SK-N-DZ (cell line): ENCODE data around the gene MUC20.
A peak's percentile ranks its signal among the peaks of the same experiment; 100 is the strongest.
"Not testable (repeated sequence)": the region's sequence is repeated elsewhere in the genome, so short reads cannot be mapped to it uniquely, and the experiment has no call there.

ENCODE experiments used
- DNase-seq: peaks from one replicate; pipeline ENCODE4 v3.0.0-alpha.2; 2015; ENCODE audit warnings: low spot score
- small RNA-seq, 2 experiments: library from RNA; depleted of rRNA; stranded (forward); fragments of <200 nt; gene quantifications; one replicate each; pipeline ENCODE3, GENCODE V24; 2014

The MUC20 gene

DNA sequence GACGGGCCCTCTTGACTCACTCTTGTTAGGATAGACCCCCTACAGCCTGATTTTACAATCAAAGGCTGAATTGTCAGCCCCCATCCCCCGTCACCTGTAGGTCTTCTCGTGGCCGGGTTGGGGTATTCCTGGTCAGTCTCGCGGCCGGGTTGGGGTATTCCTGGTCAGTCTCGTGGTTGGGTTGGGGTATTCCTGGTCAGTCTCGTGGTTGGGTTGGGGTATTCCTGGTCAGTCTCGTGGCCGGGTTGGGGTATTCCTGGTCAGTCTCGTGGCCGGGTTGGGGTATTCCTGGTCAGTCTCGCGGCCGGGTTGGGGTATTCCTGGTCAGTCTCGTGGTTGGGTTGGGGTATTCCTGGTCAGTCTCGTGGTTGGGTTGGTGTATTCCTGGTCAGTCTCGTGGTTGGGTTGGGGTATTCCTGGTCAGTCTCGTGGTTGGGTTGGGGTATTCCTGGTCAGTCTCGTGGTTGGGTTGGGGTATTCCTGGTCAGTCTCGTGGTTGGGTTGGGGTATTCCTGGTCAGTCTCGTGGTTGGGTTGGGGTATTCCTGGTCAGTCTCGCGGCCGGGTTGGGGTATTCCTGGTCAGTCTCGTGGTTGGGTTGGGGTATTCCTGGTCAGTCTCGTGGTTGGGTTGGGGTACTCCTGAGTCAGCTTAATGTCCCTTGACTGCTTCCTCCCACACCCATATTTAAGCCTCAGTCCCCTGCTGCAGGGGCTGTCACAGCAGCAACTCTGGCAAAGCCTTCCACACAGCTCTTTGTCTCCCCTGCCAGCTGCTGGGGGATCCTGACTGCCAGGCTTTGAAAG, 50.3 kb downstream of the MUC20 start:
- not testable (repeated sequence) for DNase-seq

DNA sequence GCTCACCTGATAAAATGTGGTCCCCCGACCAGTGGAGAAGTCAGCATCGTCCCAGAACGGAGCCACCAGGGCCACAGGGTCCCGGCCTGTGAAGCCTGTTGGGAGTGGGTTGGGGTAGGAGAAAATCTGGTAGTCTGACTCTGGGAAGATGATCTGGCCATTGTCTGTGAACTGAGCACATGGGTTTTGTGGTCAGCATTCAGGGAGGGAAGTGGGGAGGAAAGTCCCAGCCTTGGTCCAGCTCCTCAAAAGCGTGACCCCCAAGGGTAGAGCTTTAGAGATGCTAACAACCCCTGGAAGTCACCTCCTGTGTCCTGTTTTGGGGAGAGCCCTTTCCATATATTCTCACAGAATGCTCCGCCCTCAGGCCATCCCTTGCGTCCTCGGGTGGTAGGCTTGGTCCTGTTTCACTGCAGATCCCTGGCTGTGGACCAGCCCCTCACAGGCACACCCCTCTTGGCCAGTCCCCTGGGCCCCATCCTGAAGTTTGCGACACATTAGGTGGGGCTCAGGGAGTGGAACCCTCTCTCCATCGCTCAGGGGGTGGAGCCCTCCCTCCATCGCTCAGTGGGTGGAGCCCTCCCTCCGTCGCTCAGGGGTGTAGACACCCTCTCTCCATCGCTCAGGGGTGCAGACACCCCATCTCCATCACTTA, 51.0 kb downstream of the MUC20 start:
- DNase-seq = no peak

DNA sequence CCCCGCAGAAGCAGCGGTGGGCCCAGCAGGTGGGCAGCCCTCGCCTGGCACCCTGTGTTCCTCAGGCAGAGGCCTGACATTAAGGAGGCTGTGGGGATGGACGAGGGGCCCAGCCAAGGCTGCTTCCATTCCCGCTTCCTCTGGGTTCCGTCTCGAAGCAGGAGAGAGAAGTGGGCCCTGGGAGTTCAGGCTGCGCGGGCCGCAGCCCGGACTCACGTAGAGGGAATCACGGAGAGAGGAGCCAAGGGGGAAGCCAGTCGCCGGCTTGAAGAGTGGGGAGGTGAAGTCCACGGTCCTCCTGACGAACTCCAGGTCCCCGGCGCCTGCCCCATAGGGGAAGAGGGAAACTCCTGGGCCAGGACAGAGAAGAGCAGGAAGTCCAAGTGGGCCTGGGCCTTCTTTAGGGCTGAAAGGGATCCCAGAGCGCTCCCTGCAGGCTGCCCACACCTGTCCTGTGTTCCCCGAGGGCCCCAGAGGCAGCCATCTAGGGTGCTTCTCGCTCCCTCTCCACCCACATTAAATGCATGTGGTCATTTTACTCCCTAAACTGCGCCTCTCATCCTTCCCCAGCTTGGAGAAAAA, 53.3 kb downstream of the MUC20 start:
- no peak for DNase-seq

DNA sequence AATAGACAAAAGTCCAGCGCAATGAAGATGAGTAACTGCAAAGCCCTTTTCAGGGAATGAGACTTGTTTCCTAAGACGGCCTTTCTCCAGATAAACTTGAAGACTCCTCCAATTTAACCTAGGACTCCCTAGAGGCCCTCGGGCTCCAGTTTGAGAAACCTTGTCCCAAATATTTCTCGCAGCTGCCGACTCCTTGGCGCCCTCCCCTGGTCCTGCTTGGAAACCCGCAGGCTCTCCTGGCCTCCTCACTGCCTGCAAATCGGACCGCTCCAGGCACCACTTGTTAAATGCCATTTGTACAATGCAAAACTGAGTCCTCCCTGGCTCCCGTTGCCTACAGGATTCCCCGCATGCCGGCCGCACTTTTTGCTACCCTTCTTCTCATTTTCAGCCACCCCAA, 54.1 kb downstream of the MUC20 start:
- DNase-seq = peak; percentile 30

DNA sequence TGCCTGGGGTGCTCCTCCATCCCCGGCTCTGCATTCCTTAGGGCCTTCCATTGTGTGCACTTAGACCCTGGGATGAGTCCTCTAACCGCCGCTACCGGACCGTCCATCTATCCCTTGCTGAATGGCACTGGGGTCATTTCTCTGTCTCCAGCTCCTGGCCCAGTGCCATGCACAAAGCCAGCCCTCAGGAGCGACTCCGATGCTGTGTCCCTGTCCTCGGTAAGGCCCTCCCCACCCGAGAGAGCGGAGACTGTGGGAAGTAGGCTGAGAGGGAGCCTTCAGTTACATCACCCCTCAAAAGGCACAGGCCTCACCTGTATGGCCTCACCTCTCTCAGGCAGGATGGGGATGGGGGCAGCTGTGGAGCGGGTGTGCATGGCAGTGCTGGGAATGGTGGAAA, 57.2 kb downstream of the MUC20 start:
- DNase-seq = no peak

DNA sequence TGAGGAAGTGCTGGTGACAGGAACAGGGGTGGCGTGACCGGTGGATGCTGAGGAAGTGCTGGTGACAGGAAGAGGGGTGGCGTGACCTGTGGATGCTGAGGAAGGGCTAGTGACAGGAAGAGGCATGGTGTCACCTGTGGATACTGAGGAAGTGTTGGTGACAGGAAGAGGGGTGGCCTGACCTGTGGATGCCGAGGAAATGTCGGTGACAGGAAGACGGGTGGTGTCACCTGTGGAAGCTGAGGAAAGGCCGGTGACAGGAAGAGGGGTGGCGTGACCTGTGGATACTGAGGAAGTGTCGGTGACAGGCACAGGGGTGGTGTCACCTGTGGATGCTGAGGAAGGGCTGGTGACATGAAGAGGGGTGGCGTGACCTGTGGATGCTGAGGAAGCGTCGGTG, 60.5 kb downstream of the MUC20 start:
- not testable (repeated sequence) for DNase-seq

Small RNAs within 50 kb of the gene (small RNA-seq; reads per million reads assigned to genes)
- gene MIR570 = 0 reads per million in 2 experiments
